Smooth muscle cell (in vitro differentiated cells): ENCODE results near the gene RNF207. TPM values are rescaled to one million over a fixed set of nuclear protein-coding genes. Genes with fewer than 3 reads are reported as not detected.

ENCODE experiments used
- DNase-seq: peaks from one replicate; lab custom pipeline; 2025; ENCODE audit not compliant: unreplicated experiment; lab: John Stamatoyannopoulos, UW
- H2AFZ ChIP-seq: fragments of 200-600 bp; sonication (generic); 2 replicates; pipeline ENCODE4 v1.6.0; 2016; ENCODE audit warnings: antibody characterized with exemption, low read depth, mild to moderate bottlenecking
- H3F3A ChIP-seq: fragments of 200-600 bp; sonication (generic); 2 replicates; pipeline ENCODE4 v1.6.0; 2017; ENCODE audit warnings: antibody characterized with exemption, low read depth
- H3K27ac ChIP-seq: fragments of 200-600 bp; sonication (generic); 2 replicates; pipeline ENCODE4 v1.5.1; 2016; ENCODE audit warnings: low read depth, mild to moderate bottlenecking
- H3K27me3 ChIP-seq: fragments of 200-600 bp; sonication (generic); 2 replicates; pipeline ENCODE4 v1.6.1; 2016; ENCODE audit warnings: low read depth, mild to moderate bottlenecking
- H3K36me3 ChIP-seq: fragments of 200-600 bp; sonication (generic); 2 replicates; pipeline ENCODE4 v1.5.1; 2016; ENCODE audit warnings: low read depth
- H3K4me1 ChIP-seq: fragments of 200-600 bp; sonication (generic); 2 replicates; pipeline ENCODE4 v1.5.1; 2016; ENCODE audit warnings: low read depth
- H3K4me2 ChIP-seq: fragments of 200-600 bp; sonication (generic); 2 replicates; pipeline ENCODE4 v1.6.0; 2016; ENCODE audit warnings: mild to moderate bottlenecking
- H3K4me3 ChIP-seq: fragments of 200-600 bp; sonication (generic); 2 replicates; pipeline ENCODE4 v1.5.1; 2016; ENCODE audit warnings: mild to moderate bottlenecking
- H3K79me2 ChIP-seq: fragments of 200-600 bp; sonication (generic); 2 replicates; pipeline ENCODE4 v1.6.0; 2016; ENCODE audit warnings: low read depth, mild to moderate bottlenecking
- H3K9ac ChIP-seq: fragments of 200-600 bp; sonication (generic); 2 replicates; pipeline ENCODE4 v1.6.0; 2016; ENCODE audit warnings: low read depth
- H3K9me3 ChIP-seq: fragments of 200-600 bp; sonication (generic); replicated peaks from 2 replicates; pipeline ENCODE4 v1.5.1; 2016; ENCODE audit warnings: low read depth
- H4K20me1 ChIP-seq: fragments of 200-600 bp; sonication (generic); 2 replicates; pipeline ENCODE4 v1.6.0; 2016; ENCODE audit warnings: low read depth
- WGBS: methylation state at CpG from one replicate; pipeline ENCODE4 v1.1.7; 2016; ENCODE audit warnings: low lambda C conversion rate; 5-methylcytosine and 5-hydroxymethylcytosine counted together
- polyA plus RNA-seq: library from polyadenylated mRNA; unstranded; fragments of >200 nt; fragmentation: Nextera tagmentation; extraction: Ambion mirVana; gene quantifications from 2 replicates; pipeline ENCODE4 v1.2.1, GENCODE V29; 2016
- total RNA-seq: library from RNA; depleted of rRNA; stranded (reverse); fragments of >200 nt; gene quantifications from 2 replicates; pipeline ENCODE4 v1.2.3, GENCODE V29; 2014
- TF ChIP-seq, protein P1 (sequence below): fragments of 200-600 bp; sonication (generic); IDR thresholded peaks from 2 replicates; pipeline ENCODE4 v1.5.1; 2017; ENCODE audit warnings: borderline replicate concordance, mild to moderate bottlenecking, antibody characterized with exemption; ENCODE audit not compliant: insufficient read depth, poor library complexity, severe bottlenecking

Gene RNF207
- total and polyA plus RNA-seq, 2 experiments from 2014 or later, result 1.8 to 2.0 TPM

DNA sequence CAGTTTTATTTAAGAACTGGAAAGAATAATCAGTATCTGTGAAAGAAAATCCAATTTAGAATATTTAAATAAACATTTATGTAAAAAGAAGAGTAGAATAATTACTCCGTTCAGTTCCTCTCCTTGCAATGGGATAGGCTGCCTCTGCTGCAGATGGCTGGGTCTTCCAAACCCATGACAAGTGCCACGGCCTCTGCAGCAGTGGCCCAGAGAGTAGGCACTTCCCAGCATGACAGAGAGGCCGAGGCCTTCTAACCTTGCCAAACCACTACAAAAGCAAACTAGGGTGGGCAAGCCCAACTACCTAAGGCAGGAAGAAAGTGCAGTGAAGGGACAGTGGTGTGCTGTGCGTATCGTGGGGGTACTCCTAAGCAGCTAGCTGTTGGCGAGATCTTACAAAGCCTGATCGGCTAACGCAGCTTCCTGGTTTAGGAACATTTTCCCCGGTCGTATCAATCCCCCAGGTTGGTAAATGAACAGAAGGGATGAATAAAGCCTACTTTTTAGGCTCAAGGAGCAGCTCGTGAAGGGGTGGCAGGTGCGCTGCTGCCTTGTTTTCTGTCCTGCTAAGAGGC lies 15.4 kb downstream of the RNF207 start:
- DNase-seq, result no peak
- H4K20me1 ChIP-seq, result peaks cover 12% of the 10 kb centered on the region
- no peak overlapping the region for H2AFZ ChIP-seq
- no peak overlapping the region for H3K4me3 ChIP-seq
- H3K27ac ChIP-seq, result peak overlapping the region; percentile 62
- no peak overlapping the region for H3K9ac ChIP-seq
- H3K27me3 ChIP-seq, result no peaks in the 10 kb centered on the region
- H3F3A ChIP-seq, result no peaks in the 10 kb centered on the region
- no peaks in the 10 kb centered on the region for H3K9me3 ChIP-seq
- H3K36me3 ChIP-seq, result no peaks in the 10 kb centered on the region
- no peaks in the 10 kb centered on the region for H3K79me2 ChIP-seq
- no peaks in the 10 kb centered on the region for H3K4me1 ChIP-seq
- no peak overlapping the region for H3K4me2 ChIP-seq
- TF ChIP-seq, protein P1, sequence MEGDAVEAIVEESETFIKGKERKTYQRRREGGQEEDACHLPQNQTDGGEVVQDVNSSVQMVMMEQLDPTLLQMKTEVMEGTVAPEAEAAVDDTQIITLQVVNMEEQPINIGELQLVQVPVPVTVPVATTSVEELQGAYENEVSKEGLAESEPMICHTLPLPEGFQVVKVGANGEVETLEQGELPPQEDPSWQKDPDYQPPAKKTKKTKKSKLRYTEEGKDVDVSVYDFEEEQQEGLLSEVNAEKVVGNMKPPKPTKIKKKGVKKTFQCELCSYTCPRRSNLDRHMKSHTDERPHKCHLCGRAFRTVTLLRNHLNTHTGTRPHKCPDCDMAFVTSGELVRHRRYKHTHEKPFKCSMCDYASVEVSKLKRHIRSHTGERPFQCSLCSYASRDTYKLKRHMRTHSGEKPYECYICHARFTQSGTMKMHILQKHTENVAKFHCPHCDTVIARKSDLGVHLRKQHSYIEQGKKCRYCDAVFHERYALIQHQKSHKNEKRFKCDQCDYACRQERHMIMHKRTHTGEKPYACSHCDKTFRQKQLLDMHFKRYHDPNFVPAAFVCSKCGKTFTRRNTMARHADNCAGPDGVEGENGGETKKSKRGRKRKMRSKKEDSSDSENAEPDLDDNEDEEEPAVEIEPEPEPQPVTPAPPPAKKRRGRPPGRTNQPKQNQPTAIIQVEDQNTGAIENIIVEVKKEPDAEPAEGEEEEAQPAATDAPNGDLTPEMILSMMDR, result no peak
- 97% methylated on average over 12 of the region's 12 CpGs for WGBS

DNA sequence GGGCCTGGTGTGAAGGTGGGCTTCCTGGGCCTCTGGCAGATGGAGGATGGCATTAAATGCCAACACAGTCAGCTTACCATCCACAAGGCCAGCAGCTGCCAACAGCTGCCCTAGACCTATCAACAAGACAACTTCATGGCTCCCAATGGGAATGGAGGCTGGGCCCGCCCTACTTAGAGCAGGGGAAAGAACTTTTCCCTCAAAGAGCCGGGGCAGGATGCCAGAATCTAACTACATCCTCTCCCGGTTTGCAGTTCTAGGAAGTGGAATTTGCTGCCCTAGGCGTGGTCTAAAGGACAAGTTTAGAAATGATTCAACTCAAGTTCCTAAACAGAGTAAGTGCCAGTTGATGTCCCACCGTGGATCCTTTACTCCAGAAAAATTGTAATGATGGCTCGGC lies 16.7 kb downstream of the RNF207 start:
- DNase-seq, result no peak
- no peak overlapping the region for H3K4me2 ChIP-seq
- H3K4me3 ChIP-seq, result no peak overlapping the region
- H3K9me3 ChIP-seq, result no peaks in the 10 kb centered on the region
- no peaks in the 10 kb centered on the region for H3K4me1 ChIP-seq
- H3K27ac ChIP-seq, result no peak overlapping the region
- H4K20me1 ChIP-seq, result peaks cover 12% of the 10 kb centered on the region
- H3K9ac ChIP-seq, result no peak overlapping the region
- over 99% methylated on average over 6 of the region's 6 CpGs for WGBS
- H3K79me2 ChIP-seq, result no peaks in the 10 kb centered on the region
- no peaks in the 10 kb centered on the region for H3K27me3 ChIP-seq
- H3F3A ChIP-seq, result no peaks in the 10 kb centered on the region
- no peaks in the 10 kb centered on the region for H3K36me3 ChIP-seq
- no peak overlapping the region for H2AFZ ChIP-seq
- TF ChIP-seq, protein P1, result no peak

DNA sequence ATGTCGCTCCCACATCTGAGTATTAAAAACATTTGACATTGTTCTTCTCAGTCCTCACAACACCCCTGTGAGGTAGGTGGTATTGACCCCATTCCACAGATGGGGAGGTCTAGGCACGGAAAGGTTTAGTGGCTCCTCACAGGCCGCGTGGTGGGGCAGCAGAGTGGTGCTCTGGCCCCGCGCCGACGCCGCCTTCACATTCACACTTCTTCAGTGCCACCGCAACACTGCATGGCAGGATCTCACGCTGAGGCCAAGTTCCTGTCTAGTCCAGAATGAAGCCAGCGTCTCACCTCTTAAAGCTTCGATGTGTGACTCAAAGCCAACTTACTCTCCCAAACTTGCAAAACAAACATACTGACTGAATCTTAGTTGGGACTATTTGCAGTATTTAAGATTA lies 17.7 kb downstream of the RNF207 start:
- no peaks in the 10 kb centered on the region for H3F3A ChIP-seq
- H3K4me1 ChIP-seq, result no peaks in the 10 kb centered on the region
- DNase-seq, result no peak
- no peaks in the 10 kb centered on the region for H3K27me3 ChIP-seq
- no peaks in the 10 kb centered on the region for H3K79me2 ChIP-seq
- H4K20me1 ChIP-seq, result peaks cover 12% of the 10 kb centered on the region
- no peaks in the 10 kb centered on the region for H3K9me3 ChIP-seq
- no peak overlapping the region for H3K4me3 ChIP-seq
- WGBS, result 97% methylated on average over 13 of the region's 13 CpGs
- TF ChIP-seq, protein P1, result no peak
- no peaks in the 10 kb centered on the region for H3K36me3 ChIP-seq
- no peak overlapping the region for H3K27ac ChIP-seq
- no peak overlapping the region for H3K4me2 ChIP-seq
- H3K9ac ChIP-seq, result no peak overlapping the region
- H2AFZ ChIP-seq, result no peak overlapping the region

DNA sequence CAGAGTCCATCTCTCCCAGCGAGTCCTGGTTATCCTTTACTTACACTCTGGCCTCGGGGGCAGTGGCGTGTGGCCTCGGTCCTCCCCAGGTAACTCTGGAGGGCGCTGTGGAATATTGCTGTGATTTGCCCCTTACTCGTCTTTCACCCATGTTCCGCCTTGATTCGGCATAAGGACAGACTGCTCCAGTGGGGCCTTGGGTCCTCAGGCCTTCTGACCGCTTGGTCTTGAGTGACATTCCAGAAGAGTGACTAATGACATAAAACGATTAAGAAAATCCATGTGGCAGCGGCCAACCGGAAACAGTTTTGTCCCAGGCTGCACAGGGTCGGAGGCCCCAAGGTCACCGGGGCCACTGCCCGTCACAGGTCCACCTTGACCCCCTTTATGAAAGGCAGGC lies 18.8 kb downstream of the RNF207 start:
- Histone ChIP-seq H3K27ac (no peak overlapping the region), H3K36me3 (no peaks in the 10 kb centered on the region), H3K79me2 (no peaks in the 10 kb centered on the region), H3K9ac (no peak overlapping the region), H3K9me3 (no peaks in the 10 kb centered on the region), H3K4me3 (no peak overlapping the region), H4K20me1 (peaks cover 12% of the 10 kb centered on the region), H2AFZ (no peak overlapping the region), H3K27me3 (no peaks in the 10 kb centered on the region), H3K4me1 (no peaks in the 10 kb centered on the region), H3K4me2 (no peak overlapping the region), H3F3A (no peaks in the 10 kb centered on the region)
- WGBS, result 74% methylated on average over 15 of the region's 15 CpGs
- TF ChIP-seq, protein P1, result no peak
- no peak for DNase-seq
